IMR-90 (cell line): Measurements from ENCODE around the gene ADGRB3. TPM values are rescaled to one million over a fixed set of nuclear protein-coding genes. Genes with fewer than 3 reads are reported as not detected.

Experiments used
- ATAC-seq: fragments of 200-7000 bp; cut with Tn5 transposase; 2 replicates; pipeline ENCODE4 v1.9.1; 2020; ENCODE audit warnings: low read depth, mild to moderate bottlenecking, moderate library complexity
- BruUV-seq: library from RNA; stranded (reverse); fragments of 400-500 nt; replicated peaks from 2 replicates; lab custom pipeline; 2021; lab: Mats Ljungman, UMichigan
- CTCF ChIA-PET: fragments of 300-600 bp; formaldehyde crosslinking; extraction: SDS; loops from one replicate; lab custom pipeline; 2021; ENCODE audit warnings: antibody characterized with exemption; lab: Yijun Ruan, JAX
- POLR2A ChIA-PET: fragments of 300-600 bp; sonication (Branson Sonifier 250); formaldehyde crosslinking; loops from one replicate; lab custom pipeline; 2022; ENCODE audit warnings: antibody characterized with exemption; ENCODE audit not compliant: unreplicated experiment; lab: Charles Lee
- DNase-seq: peaks from one replicate; pipeline ENCODE4 v3.0.0; 2013
- H2AFZ ChIP-seq: replicated peaks from 2 replicates; pipeline ENCODE3; 2013; ENCODE audit warnings: low read length, mild to moderate bottlenecking; ENCODE audit not compliant: poor library complexity
- H2AK5ac ChIP-seq: 2 replicates; pipeline ENCODE4 v1.6.1; 2013; ENCODE audit warnings: low read depth, low read length, inconsistent platforms
- H2AK9ac ChIP-seq: replicated peaks from 2 replicates; pipeline ENCODE3; 2013; ENCODE audit warnings: mild to moderate bottlenecking, low read depth, low read length, moderate library complexity; ENCODE audit not compliant: poor library complexity
- H2BK120ac ChIP-seq: 2 replicates; pipeline ENCODE4 v1.6.1; 2013; ENCODE audit warnings: low read depth, low read length, inconsistent platforms
- H2BK15ac ChIP-seq: 3 replicates; pipeline ENCODE4 v1.6.1; 2013; ENCODE audit warnings: low read depth, low read length, inconsistent platforms
- H2BK20ac ChIP-seq: 2 replicates; pipeline ENCODE4 v1.6.1; 2013; ENCODE audit warnings: low read depth, mild to moderate bottlenecking, inconsistent platforms, low read length, moderate library complexity
- H2BK5ac ChIP-seq: 2 replicates; pipeline ENCODE4 v1.6.1; 2013; ENCODE audit warnings: mild to moderate bottlenecking, low read depth, low read length, inconsistent platforms; ENCODE audit not compliant: poor library complexity, severe bottlenecking
- H3K14ac ChIP-seq: replicated peaks from 2 replicates; pipeline ENCODE4 v1.6.1; 2013; ENCODE audit warnings: low read depth, low read length, inconsistent platforms
- H3K18ac ChIP-seq: 2 replicates; pipeline ENCODE4 v1.6.1; 2013; ENCODE audit warnings: low read depth, low read length, control low read depth
- H3K23ac ChIP-seq: 2 replicates; pipeline ENCODE4 v1.6.1; 2013; ENCODE audit warnings: low read depth, low read length, inconsistent platforms
- H3K27ac ChIP-seq: 2 replicates; pipeline ENCODE4 v1.5.1; 2013; ENCODE audit warnings: mild to moderate bottlenecking, control low read depth, low read length; ENCODE audit not compliant: insufficient read depth
- H3K27me3 ChIP-seq: 2 replicates; pipeline ENCODE4 v1.6.1; 2013; ENCODE audit warnings: low read length; ENCODE audit not compliant: control insufficient read depth, insufficient read depth
- H3K36me3 ChIP-seq: 2 replicates; pipeline ENCODE4 v1.6.1; 2013; ENCODE audit warnings: low read length, mixed read lengths; ENCODE audit not compliant: control insufficient read depth, insufficient read depth
- H3K4ac ChIP-seq: 2 replicates; pipeline ENCODE4 v1.6.1; 2013; ENCODE audit warnings: low read depth, low read length, inconsistent platforms
- H3K4me1 ChIP-seq: 2 replicates; pipeline ENCODE4 v1.6.1; 2013; ENCODE audit warnings: low read length, mixed read lengths; ENCODE audit not compliant: control insufficient read depth, insufficient read depth
- H3K4me2 ChIP-seq: 2 replicates; pipeline ENCODE4 v1.6.1; 2013; ENCODE audit warnings: low read depth, mild to moderate bottlenecking, control low read depth, low read length, moderate library complexity
- H3K4me3 ChIP-seq: 2 replicates; pipeline ENCODE4 v1.5.1; 2013; ENCODE audit warnings: low read depth, mild to moderate bottlenecking, control low read depth, low read length, moderate library complexity; ENCODE audit not compliant: insufficient read depth
- H3K56ac ChIP-seq: 2 replicates; pipeline ENCODE4 v1.6.1; 2013; ENCODE audit warnings: low read length, inconsistent platforms; ENCODE audit not compliant: insufficient read depth; ENCODE audit errors: extremely low read depth
- H3K79me1 ChIP-seq, 2 experiments: 2 replicates each; pipeline ENCODE4 v1.6.1; 2013; ENCODE audit warnings: low read length in 2 of 2, inconsistent platforms in 1 of 2, low read depth in 1 of 2
- H3K9ac ChIP-seq: 2 replicates; pipeline ENCODE4 v1.6.1; 2013; ENCODE audit warnings: low read depth, low read length, control low read depth
- H3K9me1 ChIP-seq: 2 replicates; pipeline ENCODE4 v1.6.1; 2013; ENCODE audit warnings: low read length, inconsistent platforms; ENCODE audit not compliant: insufficient read depth
- H3K9me3 ChIP-seq: 2 replicates; pipeline ENCODE4 v1.6.1; 2013; ENCODE audit warnings: low read length; ENCODE audit not compliant: control insufficient read depth, insufficient read depth
- H4K20me1 ChIP-seq: 2 replicates; pipeline ENCODE4 v1.6.1; 2013; ENCODE audit warnings: low read length, inconsistent platforms; ENCODE audit not compliant: insufficient read depth
- H4K5ac ChIP-seq: 2 replicates; pipeline ENCODE4 v1.6.1; 2013; ENCODE audit warnings: mild to moderate bottlenecking, low read depth, low read length, control low read depth
- H4K8ac ChIP-seq, 2 experiments: 2 replicates each; pipeline ENCODE4 v1.6.1; 2013; ENCODE audit warnings: low read depth in 2 of 2, low read length in 2 of 2, control low read depth in 1 of 2, inconsistent platforms in 1 of 2
- H4K91ac ChIP-seq: 2 replicates; pipeline ENCODE4 v1.6.1; 2013; ENCODE audit warnings: low read depth, low read length, inconsistent platforms; ENCODE audit not compliant: insufficient read depth
- BHLHE40 ChIP-seq: fragments of 150-350 bp; IDR thresholded peaks from 2 replicates; pipeline ENCODE4 v1.6.1; 2016; ENCODE audit warnings: mild to moderate bottlenecking, low read depth, low read length
- CTCF ChIP-seq: conservative IDR thresholded peaks from 2 replicates; pipeline ENCODE4 v1.5.1; 2012; ENCODE audit warnings: mild to moderate bottlenecking, low read depth, low read length, improper control_type of control experiment
- ELK1 ChIP-seq: fragments of 150-350 bp; IDR thresholded peaks from 2 replicates; pipeline ENCODE4 v1.6.1; 2016; ENCODE audit warnings: low read depth, mild to moderate bottlenecking, low read length, moderate library complexity, borderline replicate concordance
- MXI1 ChIP-seq: IDR thresholded peaks from 2 replicates; pipeline ENCODE4 v1.6.1; 2012; ENCODE audit warnings: low read depth, mild to moderate bottlenecking, low read length, moderate library complexity, borderline replicate concordance
- NFE2L2 ChIP-seq: fragments of 150-350 bp; IDR thresholded peaks from 2 replicates; pipeline ENCODE4 v1.6.1; 2016; ENCODE audit warnings: low read depth, mild to moderate bottlenecking, low read length
- RAD21 ChIP-seq: IDR thresholded peaks from 2 replicates; pipeline ENCODE4 v1.6.1; 2012; ENCODE audit warnings: low read length, improper control_type of control experiment
- RCOR1 ChIP-seq: IDR thresholded peaks from 2 replicates; pipeline ENCODE4 v1.6.1; 2012; ENCODE audit warnings: mild to moderate bottlenecking, low read length, improper control_type of control experiment; ENCODE audit not compliant: insufficient replicate concordance
- WGBS, 2 experiments: methylation state at CpG; one replicate each; pipeline versions ENCODE4 v1.1.5 to v1.1.7; 2013; ENCODE audit warnings: missing lambda C conversion rate in 2 of 2; ENCODE audit not compliant: insufficient read length in 1 of 2; ENCODE audit errors: extremely low coverage in 2 of 2; 5-methylcytosine and 5-hydroxymethylcytosine counted together
- dilution Hi-C: fragments of 300-500 bp; cut with HindIII; formaldehyde crosslinking; loops from one replicate; pipeline ENCODE4 v1.14.3; 2018; ENCODE audit warnings: low sequenced_read_pairs; ENCODE audit not compliant: unreplicated experiment
- in situ Hi-C: fragments of 300-500 bp; cut with MboI; formaldehyde crosslinking; loops from 3 replicates; pipeline ENCODE4 v1.14.3; 2019; ENCODE audit warnings: low sequenced_read_pairs, inconsistent platforms, mixed read lengths
- intact Hi-C: fragments of 100-400 bp; cut with micrococcal nuclease; formaldehyde crosslinking; loops from 2 replicates; pipeline ENCODE4 v1.10.0; 2022
- polyA plus RNA-seq, 3 experiments: library from polyadenylated mRNA; depleted of rRNA; stranded (reverse); fragments of >200 nt; gene quantifications; 2 replicates each; pipeline ENCODE4 v1.2.3, GENCODE V29; 2012; ENCODE audit warnings: low replicate concordance in 1 of 3
- total RNA-seq: library from RNA; depleted of rRNA; stranded (reverse); fragments of >200 nt; gene quantifications from 2 replicates; pipeline ENCODE4 v1.2.3, GENCODE V29; 2012

ADGRB3 gene
- total and polyA plus RNA-seq, 2 of the 4 experiments (the other 2 are of a cell fraction), result not detected

- TF ChIP-seq BHLHE40, result no peak
- TF ChIP-seq RAD21, result no peak
- no peak for TF ChIP-seq RCOR1
- TF ChIP-seq MXI1, result no peak
- TF ChIP-seq CTCF, result no peak
- TF ChIP-seq NFE2L2, result no peak
- no peak for TF ChIP-seq ELK1
- Histone ChIP-seq H3K23ac (no peak overlapping the region), H3K27me3 (no peaks in the 10 kb centered on the region), H2AK5ac (no peak overlapping the region), H3K79me1 (no peaks in the 10 kb centered on the region), H3K27ac (no peak overlapping the region), H3K9ac (no peak overlapping the region), H4K20me1 (no peaks in the 10 kb centered on the region), H2AK9ac (no peak overlapping the region), H2BK20ac (no peak overlapping the region), H2BK5ac (no peak overlapping the region), H2BK120ac (no peak overlapping the region), H4K91ac (no peak overlapping the region), H2BK15ac (no peak overlapping the region), H4K8ac (no peak overlapping the region), H3K4me3 (no peak overlapping the region), H3K4me2 (no peak overlapping the region), H3K9me1 (no peaks in the 10 kb centered on the region), H3K4me1 (no peaks in the 10 kb centered on the region), H4K5ac (no peak overlapping the region), H3K9me3 (no peaks in the 10 kb centered on the region), H3K56ac (no peak overlapping the region), H3K4ac (no peak overlapping the region), H3K18ac (no peak overlapping the region), H2AFZ (no peak overlapping the region), H3K36me3 (no peaks in the 10 kb centered on the region), H3K14ac (no peak overlapping the region)
- POLR2A ChIA-PET, result no interaction called here
- CTCF ChIA-PET, result interaction anchor here (0.6 kb wide), 1 partner anchor 1185 kb away, joined by 3 read pairs; no protein-coding TSS in a partner anchor
- WGBS, 2 experiments, result no CpG with 5 or more reads among the region's 10 CpGs
- intact Hi-C loops, result loop anchor here (10.0 kb wide), 1 partner anchor 1154 kb away; no protein-coding TSS in a partner anchor
- BruUV-seq, result no TSS peak
- DNase-seq (no peak), ATAC-seq (no peak)
- in situ Hi-C loops, result loop anchor here (25.0 kb wide), 1 partner anchor 314 kb away; the partner anchor contains the start of gene ADGRB3
- dilution Hi-C loops, result no loop called here
These were observed 316.2 kb downstream of the ADGRB3 start for GRCh38 chr6:68951270-68951669.
